GM19324 (cell line): ENCODE results near the gene PCDH15.
"Not testable (repeated sequence)": the region's sequence is repeated elsewhere in the genome, so short reads cannot be mapped to it uniquely, and the experiment has no call there.

Experiments used
- ATAC-seq: cut with Tn5 transposase; IDR thresholded peaks from one replicate; pipeline ENCODE4 v1.9.1; 2021; ENCODE audit warnings: mild to moderate bottlenecking, moderate library complexity; ENCODE audit not compliant: unreplicated experiment, low FRiP score

PCDH15 gene

GRCh38 chr10:54011117-54011516 lies 789.9 kb downstream of the PCDH15 start:
- ATAC-seq: no peak

GRCh38 chr10:54010337-54010933 lies 790.6 kb downstream of the PCDH15 start:
- ATAC-seq: no peak

GRCh38 chr10:54009672-54010071 lies 791.4 kb downstream of the PCDH15 start:
- ATAC-seq: no peak

GRCh38 chr10:54002077-54002476 lies 799.0 kb downstream of the PCDH15 start:
- ATAC-seq: no peak

- ATAC-seq: no peak
These were observed 803.1 kb downstream of the PCDH15 start for GRCh38 chr10:53997953-53998352.

- ATAC-seq: no peak
These were observed 810.2 kb downstream of the PCDH15 start for GRCh38 chr10:53990799-53991238.

- no peak for ATAC-seq
These were observed 817.6 kb downstream of the PCDH15 start for GRCh38 chr10:53983431-53983830.

- no peak for ATAC-seq
These were observed 820.8 kb downstream of the PCDH15 start for GRCh38 chr10:53980210-53980609.

- no peak for ATAC-seq
These were observed 822.7 kb downstream of the PCDH15 start for GRCh38 chr10:53978301-53978700.

- ATAC-seq: no peak
These were observed 823.8 kb downstream of the PCDH15 start for GRCh38 chr10:53977267-53977666.

GRCh38 chr10:53957401-53957800 lies 843.6 kb downstream of the PCDH15 start:
- ATAC-seq: no peak

- no peak for ATAC-seq
These were observed 845.9 kb downstream of the PCDH15 start for GRCh38 chr10:53955091-53955490.

GRCh38 chr10:53952698-53953630 lies 848.1 kb downstream of the PCDH15 start:
- no peak for ATAC-seq

GRCh38 chr10:53939654-53940053 lies 861.4 kb downstream of the PCDH15 start:
- no peak for ATAC-seq

GRCh38 chr10:53930648-53931047 lies 870.4 kb downstream of the PCDH15 start:
- no peak for ATAC-seq

- ATAC-seq: not testable (repeated sequence)
These were observed 876.9 kb downstream of the PCDH15 start for GRCh38 chr10:53924051-53924700.

- ATAC-seq: no peak
These were observed 882.3 kb downstream of the PCDH15 start for GRCh38 chr10:53918755-53919154.

- no peak for ATAC-seq
These were observed 891.2 kb downstream of the PCDH15 start for GRCh38 chr10:53909791-53910190.

- ATAC-seq: no peak
These were observed 896.4 kb downstream of the PCDH15 start for GRCh38 chr10:53904506-53905241.

- ATAC-seq: no peak
These were observed 897.3 kb downstream of the PCDH15 start for GRCh38 chr10:53903756-53904155.
